WTC11 (cell line): Measurements from ENCODE around the gene INTS11. TPM values are rescaled to one million over a fixed set of nuclear protein-coding genes. Genes with fewer than 3 reads are reported as not detected.

Source experiments
- ATAC-seq: fragments of 200-7000 bp; cut with Tn5 transposase; 2 replicates; pipeline ENCODE4 v1.10.0; 2021; ENCODE audit warnings: mild to moderate bottlenecking, moderate library complexity
- Bru-seq: library from RNA; stranded (reverse); fragments of 400-500 nt; gene quantifications from one replicate; lab custom pipeline; 2021; lab: Mats Ljungman, UMichigan
- CTCF ChIA-PET: fragments of 300-600 bp; sonication (Branson Sonifier 250); formaldehyde crosslinking; loops from one replicate; lab custom pipeline; 2021; ENCODE audit warnings: antibody characterized with exemption; lab: Charles Lee
- POLR2A ChIA-PET: fragments of 350-600 bp; sonication (Branson Sonifier 250); formaldehyde crosslinking; loops from one replicate; lab custom pipeline; 2021; ENCODE audit warnings: antibody characterized with exemption; lab: Charles Lee
- DNase-seq: peaks from one replicate; pipeline ENCODE4 v3.0.0; 2021; ENCODE audit warnings: low spot score
- H3K27ac Mint-ChIP-seq: 2 replicates; pipeline ENCODE4 v1.8.0; 2021; ENCODE audit warnings: mixed read lengths
- H3K27me3 Mint-ChIP-seq: 2 replicates; pipeline ENCODE4 v1.8.0; 2021; ENCODE audit warnings: low read depth, mild to moderate bottlenecking, moderate library complexity, mixed read lengths
- H3K36me3 Mint-ChIP-seq: 2 replicates; pipeline ENCODE4 v1.8.0; 2021; ENCODE audit warnings: mixed read lengths
- H3K4me1 Mint-ChIP-seq: 2 replicates; pipeline ENCODE4 v1.8.0; 2022; ENCODE audit warnings: mixed read lengths
- H3K4me3 Mint-ChIP-seq: 2 replicates; pipeline ENCODE4 v1.8.0; 2021; ENCODE audit warnings: mild to moderate bottlenecking, moderate library complexity, mixed read lengths
- H3K9me3 Mint-ChIP-seq: 2 replicates; pipeline ENCODE4 v1.8.0; 2021; ENCODE audit warnings: mixed read lengths
- CBFB ChIP-seq: sonication (generic); formaldehyde crosslinking; IDR thresholded peaks from 2 replicates; pipeline ENCODE4 v1.8.1; 2022; ENCODE audit warnings: mild to moderate bottlenecking, low read depth, missing genetic modification reagents
- CREB1 ChIP-seq: sonication (generic); formaldehyde crosslinking; IDR thresholded peaks from 2 replicates; pipeline ENCODE4 v1.8.0; 2023; ENCODE audit warnings: mild to moderate bottlenecking, missing genetic modification reagents
- CREM ChIP-seq: sonication (generic); formaldehyde crosslinking; IDR thresholded peaks from 2 replicates; pipeline ENCODE4 v1.8.1; 2022; ENCODE audit warnings: mild to moderate bottlenecking, missing genetic modification reagents, moderate library complexity
- ELF4 ChIP-seq: sonication (generic); formaldehyde crosslinking; IDR thresholded peaks from 2 replicates; pipeline ENCODE4 v1.8.1; 2022; ENCODE audit warnings: low read depth, mild to moderate bottlenecking, moderate library complexity, missing genetic modification reagents
- EMX1 ChIP-seq: fragments of 250-450 bp; sonication (Bioruptor Pico); IDR thresholded peaks from 2 replicates; pipeline ENCODE4 v1.8.0; 2021; ENCODE audit warnings: mild to moderate bottlenecking
- ETV6 ChIP-seq: sonication (generic); formaldehyde crosslinking; IDR thresholded peaks from 2 replicates; pipeline ENCODE4 v1.8.1; 2022; ENCODE audit warnings: mild to moderate bottlenecking, missing genetic modification reagents
- FOXJ3 ChIP-seq: sonication (generic); formaldehyde crosslinking; IDR thresholded peaks from 2 replicates; pipeline ENCODE4 v1.9.0; 2021; ENCODE audit warnings: missing genetic modification reagents, mild to moderate bottlenecking, borderline replicate concordance
- FOXP1 ChIP-seq: sonication (generic); formaldehyde crosslinking; IDR thresholded peaks from 2 replicates; pipeline ENCODE4 v1.8.0; 2022; ENCODE audit warnings: missing genetic modification reagents, mild to moderate bottlenecking, moderate library complexity, borderline replicate concordance
- GABPB1 ChIP-seq: sonication (generic); formaldehyde crosslinking; IDR thresholded peaks from 2 replicates; pipeline ENCODE4 v1.8.1; 2023; ENCODE audit warnings: mild to moderate bottlenecking, missing genetic modification reagents
- HMGA2 ChIP-seq: fragments of 250-450 bp; sonication (Bioruptor Pico); IDR thresholded peaks from 2 replicates; pipeline ENCODE4 v1.4.0; 2021; ENCODE audit warnings: mild to moderate bottlenecking, moderate library complexity
- MXD4 ChIP-seq: fragments of 250-450 bp; sonication (Bioruptor Pico); IDR thresholded peaks from 2 replicates; pipeline ENCODE4 v1.8.0; 2021; ENCODE audit warnings: mild to moderate bottlenecking, moderate library complexity, borderline replicate concordance
- NFE2L1 ChIP-seq: sonication (generic); formaldehyde crosslinking; IDR thresholded peaks from 2 replicates; pipeline ENCODE4 v1.8.1; 2023; ENCODE audit warnings: missing genetic modification reagents
- NR1H2 ChIP-seq: sonication (generic); formaldehyde crosslinking; IDR thresholded peaks from 2 replicates; pipeline ENCODE4 v1.9.0; 2021; ENCODE audit warnings: mild to moderate bottlenecking, moderate library complexity, missing genetic modification reagents
- OVOL2 ChIP-seq: fragments of 250-450 bp; sonication (Bioruptor Pico); IDR thresholded peaks from 2 replicates; pipeline ENCODE4 v1.9.0; 2021; ENCODE audit warnings: mild to moderate bottlenecking, borderline replicate concordance
- PRRX2 ChIP-seq: fragments of 250-450 bp; sonication (Bioruptor Pico); IDR thresholded peaks from 2 replicates; pipeline ENCODE4 v1.8.0; 2021; ENCODE audit warnings: mild to moderate bottlenecking
- SMAD3 ChIP-seq: sonication (generic); formaldehyde crosslinking; IDR thresholded peaks from 2 replicates; pipeline ENCODE4 v1.8.0; 2022; ENCODE audit warnings: missing genetic modification reagents, mild to moderate bottlenecking, borderline replicate concordance
- SOX15 ChIP-seq: fragments of 250-450 bp; sonication (Bioruptor Pico); IDR thresholded peaks from 2 replicates; pipeline ENCODE4 v1.9.0; 2021; ENCODE audit warnings: mild to moderate bottlenecking
- TCF7 ChIP-seq: sonication (generic); formaldehyde crosslinking; IDR thresholded peaks from 2 replicates; pipeline ENCODE4 v1.8.0; 2022; ENCODE audit warnings: mild to moderate bottlenecking, low read depth, missing genetic modification reagents, moderate library complexity
- ZNF121 ChIP-seq: sonication (generic); formaldehyde crosslinking; IDR thresholded peaks from 2 replicates; pipeline ENCODE4 v1.8.0; 2023; ENCODE audit warnings: missing genetic modification reagents
- ZNF263 ChIP-seq: sonication (generic); formaldehyde crosslinking; IDR thresholded peaks from 2 replicates; pipeline ENCODE4 v1.8.1; 2022; ENCODE audit warnings: low read depth, mild to moderate bottlenecking, moderate library complexity, missing genetic modification reagents
- ZNF423 ChIP-seq: fragments of 250-450 bp; sonication (Bioruptor Pico); IDR thresholded peaks from 2 replicates; pipeline ENCODE4 v2.1.2; 2022; ENCODE audit warnings: mild to moderate bottlenecking, moderate library complexity
- ZNF532 ChIP-seq: fragments of 250-450 bp; sonication (Bioruptor Pico); IDR thresholded peaks from 2 replicates; pipeline ENCODE4 v1.9.0; 2021; ENCODE audit warnings: mild to moderate bottlenecking, borderline replicate concordance
- long read RNA-seq, 3 experiments: library from RNA in 1 of 3; library from capped mRNA in 1 of 3; library from polyadenylated mRNA in 1 of 3; unstranded in 2 of 3; stranded (forward) in 1 of 3; transcript quantifications; one replicate each; pipeline ENCODE4 v2.0.0, GENCODE V29; 2021
- total RNA-seq: library from RNA; stranded (reverse); gene quantifications from 3 replicates; pipeline ENCODE4 v1.2.3, GENCODE V29; 2021
- TF ChIP-seq, protein P1 (sequence below): sonication (generic); formaldehyde crosslinking; conservative IDR thresholded peaks from 2 replicates; pipeline ENCODE4 v1.8.1; 2022; ENCODE audit warnings: mild to moderate bottlenecking, missing genetic modification reagents
- TF ChIP-seq, protein P2 (sequence below): fragments of 250-450 bp; sonication (Bioruptor Pico); IDR thresholded peaks from 2 replicates; pipeline ENCODE4 v1.9.0; 2021; ENCODE audit warnings: mild to moderate bottlenecking
- TF ChIP-seq, protein P3 (sequence below): sonication (generic); formaldehyde crosslinking; IDR thresholded peaks from 2 replicates; pipeline ENCODE4 v1.8.1; 2023; ENCODE audit warnings: mild to moderate bottlenecking, missing genetic modification reagents
- TF ChIP-seq, protein P4 (sequence below): sonication (generic); formaldehyde crosslinking; IDR thresholded peaks from 2 replicates; pipeline ENCODE4 v1.8.0; 2022; ENCODE audit warnings: mild to moderate bottlenecking, missing genetic modification reagents
- TF ChIP-seq, protein P5 (sequence below): sonication (generic); formaldehyde crosslinking; IDR thresholded peaks from 2 replicates; pipeline ENCODE4 v1.8.0; 2022; ENCODE audit warnings: mild to moderate bottlenecking, missing genetic modification reagents

Gene INTS11
- total RNA-seq (144 to 170 TPM (median 160 TPM) in 3 replicates), Bru-seq, nascent RNA (percentile 66 among the genes with signal in this experiment)
- long read RNA-seq, experiment 1, transcript INTS11-221 (2 exons, 2,428 nt) = minor isoform, 6 of 344 reads
- long read RNA-seq, experiment 1, transcript INTS11-208 (17 exons, 2,148 nt) = major isoform, 197 of 344 reads
- long read RNA-seq, experiment 1, transcript INTS11-205 (4 exons, 1,104 nt) = minor isoform, 7 of 344 reads
- long read RNA-seq, experiment 1, partial matches to known transcripts = 45 of 344 reads
- long read RNA-seq, experiment 1, other reads (novel, unspliced or antisense) = 80 of 344 reads
- long read RNA-seq, experiment 2, transcript INTS11-208 (17 exons, 2,148 nt) = major isoform, 29 of 143 reads
- long read RNA-seq, experiment 2, partial matches to known transcripts = 45 of 143 reads
- long read RNA-seq, experiment 2, other reads (novel, unspliced or antisense) = 63 of 143 reads
- long read RNA-seq, experiment 3, transcript INTS11-205 (4 exons, 1,104 nt) = minor isoform, 20 of 168 reads
- long read RNA-seq, experiment 3, transcript INTS11-221 (2 exons, 2,428 nt) = minor isoform, 5 of 168 reads
- long read RNA-seq, experiment 3, transcript INTS11-208 (17 exons, 2,148 nt) = major isoform, 79 of 168 reads
- long read RNA-seq, experiment 3, transcript INTS11-219 (4 exons, 704 nt) = minor isoform, 6 of 168 reads
- long read RNA-seq, experiment 3, partial matches to known transcripts = 24 of 168 reads
- long read RNA-seq, experiment 3, other reads (novel, unspliced or antisense) = 26 of 168 reads

- ChIA-PET CTCF (interaction anchor here (0.5 kb wide), 1 partner anchor 68 kb away, joined by 5 read pairs; no protein-coding TSS in a partner anchor), POLR2A (interaction anchor here (0.7 kb wide), 2 partner anchors 31 to 50 kb away, joined by 3 read pairs; partner anchors contain the start of gene AURKAIP1)
- peaks cover under 1% of the 10 kb centered on the region; the same call in 1 of the 2 replicates for H3K36me3 Mint-ChIP-seq
- peak within 1 kb of the TSS; percentile 87 for H3K4me3 Mint-ChIP-seq
- no peaks in the 10 kb centered on the region for H3K27me3 Mint-ChIP-seq
- DNase-seq (peak; percentile 95), ATAC-seq (peak; percentile 86)
- H3K4me1 Mint-ChIP-seq = peaks cover 11% of the 10 kb centered on the region
- peak within 1 kb of the TSS; percentile 86 for H3K27ac Mint-ChIP-seq
- peaks cover under 1% of the 10 kb centered on the region for H3K9me3 Mint-ChIP-seq
- no peak for TF ChIP-seq EMX1 (CRISPR knock-in tag)
- TF ChIP-seq ZNF121 (CRISPR knock-in tag) = no peak
- TF ChIP-seq FOXP1 = peak; percentile 60
- TF ChIP-seq FOXJ3 = no peak
- TF ChIP-seq, protein P1, sequence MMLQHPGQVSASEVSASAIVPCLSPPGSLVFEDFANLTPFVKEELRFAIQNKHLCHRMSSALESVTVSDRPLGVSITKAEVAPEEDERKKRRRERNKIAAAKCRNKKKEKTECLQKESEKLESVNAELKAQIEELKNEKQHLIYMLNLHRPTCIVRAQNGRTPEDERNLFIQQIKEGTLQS = no peak
- TF ChIP-seq NFE2L1 (CRISPR knock-in tag) = no peak
- TF ChIP-seq SMAD3 (CRISPR knock-in tag) = no peak
- TF ChIP-seq MXD4 (CRISPR knock-in tag) = no peak
- TF ChIP-seq SOX15 (CRISPR knock-in tag) = no peak
- TF ChIP-seq, protein P2, sequence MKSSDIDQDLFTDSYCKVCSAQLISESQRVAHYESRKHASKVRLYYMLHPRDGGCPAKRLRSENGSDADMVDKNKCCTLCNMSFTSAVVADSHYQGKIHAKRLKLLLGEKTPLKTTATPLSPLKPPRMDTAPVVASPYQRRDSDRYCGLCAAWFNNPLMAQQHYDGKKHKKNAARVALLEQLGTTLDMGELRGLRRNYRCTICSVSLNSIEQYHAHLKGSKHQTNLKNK = no peak
- TF ChIP-seq ETV6 (CRISPR knock-in tag) = no peak
- no peak for TF ChIP-seq ZNF263 (CRISPR knock-in tag)
- TF ChIP-seq ZNF423 = no peak
- TF ChIP-seq HMGA2 (CRISPR knock-in tag) = no peak
- 0 out of 2 replicates have a peak, but pooled peaks have one; percentile 4 for TF ChIP-seq CREM
- TF ChIP-seq, protein P3, sequence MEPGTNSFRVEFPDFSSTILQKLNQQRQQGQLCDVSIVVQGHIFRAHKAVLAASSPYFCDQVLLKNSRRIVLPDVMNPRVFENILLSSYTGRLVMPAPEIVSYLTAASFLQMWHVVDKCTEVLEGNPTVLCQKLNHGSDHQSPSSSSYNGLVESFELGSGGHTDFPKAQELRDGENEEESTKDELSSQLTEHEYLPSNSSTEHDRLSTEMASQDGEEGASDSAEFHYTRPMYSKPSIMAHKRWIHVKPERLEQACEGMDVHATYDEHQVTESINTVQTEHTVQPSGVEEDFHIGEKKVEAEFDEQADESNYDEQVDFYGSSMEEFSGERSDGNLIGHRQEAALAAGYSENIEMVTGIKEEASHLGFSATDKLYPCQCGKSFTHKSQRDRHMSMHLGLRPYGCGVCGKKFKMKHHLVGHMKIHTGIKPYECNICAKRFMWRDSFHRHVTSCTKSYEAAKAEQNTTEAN (CRISPR knock-in tag) = peak; percentile 71; the same call in 1 of the 2 replicates
- no peak for TF ChIP-seq ZNF532 (CRISPR knock-in tag)
- no peak for TF ChIP-seq ELF4 (CRISPR knock-in tag)
- no peak for TF ChIP-seq OVOL2 (CRISPR knock-in tag)
- no peak for TF ChIP-seq CBFB
- TF ChIP-seq CREB1 (CRISPR knock-in tag) = no peak
- TF ChIP-seq TCF7 (CRISPR knock-in tag) = no peak
- no peak for TF ChIP-seq PRRX2 (CRISPR knock-in tag)
- TF ChIP-seq GABPB1 (CRISPR knock-in tag) = no peak; the same call in 1 of the 2 replicates
- no peak for TF ChIP-seq NR1H2 (CRISPR knock-in tag)
- TF ChIP-seq, protein P4, sequence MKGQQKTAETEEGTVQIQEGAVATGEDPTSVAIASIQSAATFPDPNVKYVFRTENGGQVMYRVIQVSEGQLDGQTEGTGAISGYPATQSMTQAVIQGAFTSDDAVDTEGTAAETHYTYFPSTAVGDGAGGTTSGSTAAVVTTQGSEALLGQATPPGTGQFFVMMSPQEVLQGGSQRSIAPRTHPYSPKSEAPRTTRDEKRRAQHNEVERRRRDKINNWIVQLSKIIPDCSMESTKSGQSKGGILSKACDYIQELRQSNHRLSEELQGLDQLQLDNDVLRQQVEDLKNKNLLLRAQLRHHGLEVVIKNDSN (CRISPR knock-in tag) = peak; percentile 12; the same call in 1 of the 2 replicates
- TF ChIP-seq, protein P5, sequence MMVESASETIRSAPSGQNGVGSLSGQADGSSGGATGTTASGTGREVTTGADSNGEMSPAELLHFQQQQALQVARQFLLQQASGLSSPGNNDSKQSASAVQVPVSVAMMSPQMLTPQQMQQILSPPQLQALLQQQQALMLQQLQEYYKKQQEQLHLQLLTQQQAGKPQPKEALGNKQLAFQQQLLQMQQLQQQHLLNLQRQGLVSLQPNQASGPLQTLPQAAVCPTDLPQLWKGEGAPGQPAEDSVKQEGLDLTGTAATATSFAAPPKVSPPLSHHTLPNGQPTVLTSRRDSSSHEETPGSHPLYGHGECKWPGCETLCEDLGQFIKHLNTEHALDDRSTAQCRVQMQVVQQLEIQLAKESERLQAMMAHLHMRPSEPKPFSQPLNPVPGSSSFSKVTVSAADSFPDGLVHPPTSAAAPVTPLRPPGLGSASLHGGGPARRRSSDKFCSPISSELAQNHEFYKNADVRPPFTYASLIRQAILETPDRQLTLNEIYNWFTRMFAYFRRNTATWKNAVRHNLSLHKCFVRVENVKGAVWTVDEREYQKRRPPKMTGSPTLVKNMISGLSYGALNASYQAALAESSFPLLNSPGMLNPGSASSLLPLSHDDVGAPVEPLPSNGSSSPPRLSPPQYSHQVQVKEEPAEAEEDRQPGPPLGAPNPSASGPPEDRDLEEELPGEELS (CRISPR knock-in tag) = peak; percentile 66; the same call in 1 of the 2 replicates
These were observed at the start of gene INTS11, which contains the start of gene CPTP for GRCh38 chr1:1324524-1325287. Gene INTS11, minus strand, starts transcription at chr1:1324660. Its CDS starts 52 bp downstream, at chr1:1324608. Gene CPTP, plus strand, starts transcription at chr1:1324802. Its CDS starts 2,109 bp downstream, at chr1:1326911.
